ENCODE results near the gene FABP3.

Gene FABP3

DNA sequence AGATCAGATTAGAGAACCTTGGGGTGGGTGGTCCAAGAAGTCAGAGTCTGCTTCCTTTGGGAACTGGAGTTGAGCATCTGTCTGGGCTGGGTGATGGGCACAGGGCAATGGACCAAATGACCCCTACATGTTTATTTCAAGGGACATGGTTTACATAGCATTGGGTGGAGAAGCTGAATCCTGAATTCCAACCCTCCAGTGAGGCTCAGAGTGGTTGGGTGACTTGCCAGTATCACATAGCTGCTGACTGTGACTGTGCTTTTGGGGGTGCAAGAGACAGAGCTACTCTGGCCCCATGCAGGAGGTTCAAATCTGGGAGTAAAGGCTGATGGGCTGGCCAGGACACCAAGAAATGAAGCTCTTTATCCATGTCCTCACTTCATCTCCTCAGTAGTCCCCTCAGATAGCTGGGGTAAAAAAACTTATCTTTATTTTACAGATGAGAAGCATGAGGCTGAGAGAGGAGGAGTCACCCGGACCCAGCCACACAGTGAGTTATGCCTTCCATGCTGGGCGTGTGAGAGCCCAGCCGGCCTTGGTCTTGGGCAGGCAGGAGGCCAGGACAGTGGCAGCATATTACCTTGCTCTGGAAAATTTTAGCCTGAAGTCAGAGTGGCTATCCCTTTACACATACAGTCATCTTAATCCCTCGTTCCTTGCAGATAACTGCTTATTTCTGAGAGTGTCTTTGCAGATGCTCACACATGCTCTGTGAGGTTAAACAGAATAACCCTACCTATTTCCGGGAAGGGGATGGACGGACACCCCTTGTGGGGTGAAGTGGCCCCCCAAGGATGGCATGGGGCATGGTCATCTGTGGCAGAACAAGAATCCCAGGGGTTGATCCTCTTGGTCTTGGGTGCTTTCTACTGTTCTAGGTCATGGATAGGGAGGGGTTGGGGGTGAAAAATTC is 37.3 kb upstream of the FABP3 start:
- Histone ChIP-seq H3K4me3 (no peak overlapping the region), H3K27ac (no peak overlapping the region)
- DNase-seq (ENCODE audit: low spot score), result no peak
- TF ChIP-seq, protein P1, sequence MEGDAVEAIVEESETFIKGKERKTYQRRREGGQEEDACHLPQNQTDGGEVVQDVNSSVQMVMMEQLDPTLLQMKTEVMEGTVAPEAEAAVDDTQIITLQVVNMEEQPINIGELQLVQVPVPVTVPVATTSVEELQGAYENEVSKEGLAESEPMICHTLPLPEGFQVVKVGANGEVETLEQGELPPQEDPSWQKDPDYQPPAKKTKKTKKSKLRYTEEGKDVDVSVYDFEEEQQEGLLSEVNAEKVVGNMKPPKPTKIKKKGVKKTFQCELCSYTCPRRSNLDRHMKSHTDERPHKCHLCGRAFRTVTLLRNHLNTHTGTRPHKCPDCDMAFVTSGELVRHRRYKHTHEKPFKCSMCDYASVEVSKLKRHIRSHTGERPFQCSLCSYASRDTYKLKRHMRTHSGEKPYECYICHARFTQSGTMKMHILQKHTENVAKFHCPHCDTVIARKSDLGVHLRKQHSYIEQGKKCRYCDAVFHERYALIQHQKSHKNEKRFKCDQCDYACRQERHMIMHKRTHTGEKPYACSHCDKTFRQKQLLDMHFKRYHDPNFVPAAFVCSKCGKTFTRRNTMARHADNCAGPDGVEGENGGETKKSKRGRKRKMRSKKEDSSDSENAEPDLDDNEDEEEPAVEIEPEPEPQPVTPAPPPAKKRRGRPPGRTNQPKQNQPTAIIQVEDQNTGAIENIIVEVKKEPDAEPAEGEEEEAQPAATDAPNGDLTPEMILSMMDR (IDR thresholded peaks at IDR 0.05), result no peak

DNA sequence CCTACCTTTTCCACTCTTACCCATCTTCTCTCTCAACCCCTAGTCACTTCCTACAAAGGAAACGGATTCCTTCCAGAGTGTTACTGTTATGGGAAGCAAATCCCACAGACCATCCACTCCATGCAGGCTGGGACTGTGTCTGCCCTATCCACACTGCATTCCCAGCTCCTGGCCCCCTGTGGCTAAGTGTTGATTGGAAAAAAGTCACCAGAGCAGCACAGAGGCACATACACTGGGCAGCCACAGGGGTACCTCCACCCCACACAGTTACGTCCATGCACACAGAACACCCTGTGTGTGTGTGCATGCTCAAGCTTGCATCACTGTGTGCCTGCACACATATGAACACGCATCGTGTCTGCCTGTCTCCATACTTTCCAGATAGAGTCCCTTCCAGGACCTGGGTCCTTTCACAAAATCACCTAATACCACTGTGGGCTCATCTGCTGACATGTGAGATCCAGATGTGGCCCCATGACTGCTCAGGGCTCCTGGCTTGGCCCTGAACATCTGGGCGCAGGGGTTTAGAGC is 36.0 kb upstream of the FABP3 start:
- no peak overlapping the region for H3K4me3 ChIP-seq
- TF ChIP-seq, protein P1 (IDR thresholded peaks at IDR 0.05), result no peak

DNA sequence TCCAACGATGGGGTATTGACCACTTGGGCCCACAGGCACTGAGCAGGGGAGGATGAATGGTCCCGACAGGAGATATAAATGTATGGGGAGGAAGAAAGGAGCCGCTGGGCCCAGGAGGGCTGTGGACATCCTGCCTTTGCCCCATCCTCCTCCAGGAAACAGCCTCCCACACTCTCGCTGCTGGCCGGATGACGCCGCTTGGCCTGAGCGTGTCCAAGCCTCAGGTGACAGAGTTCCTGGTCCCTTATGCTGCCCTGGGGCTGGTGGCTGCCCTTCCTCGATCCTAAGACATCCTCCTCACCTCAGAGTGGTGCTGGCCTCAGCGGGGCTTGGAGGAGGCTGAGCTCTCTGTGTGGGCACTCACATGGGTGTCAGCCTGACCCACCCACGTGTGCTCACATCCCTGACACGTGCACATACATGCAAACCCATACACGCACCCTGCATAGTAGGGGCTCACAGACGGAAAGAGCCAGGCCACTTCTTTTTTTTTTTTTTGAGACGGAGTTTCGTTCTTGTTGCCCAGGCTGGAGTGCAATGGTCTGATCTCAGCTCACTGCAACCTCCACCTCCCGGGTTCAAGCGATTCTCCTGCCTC is 34.3 kb upstream of the FABP3 start:
- TF ChIP-seq, protein P1 (IDR thresholded peaks at IDR 0.05), result no peak
- no peak for DNase-seq (ENCODE audit: low spot score)

More for the DNA sequence above, 36.0 kb upstream of the FABP3 start:
- DNase-seq (ENCODE audit: low spot score), result no peak
- no peak overlapping the region for H3K27ac ChIP-seq

DNA sequence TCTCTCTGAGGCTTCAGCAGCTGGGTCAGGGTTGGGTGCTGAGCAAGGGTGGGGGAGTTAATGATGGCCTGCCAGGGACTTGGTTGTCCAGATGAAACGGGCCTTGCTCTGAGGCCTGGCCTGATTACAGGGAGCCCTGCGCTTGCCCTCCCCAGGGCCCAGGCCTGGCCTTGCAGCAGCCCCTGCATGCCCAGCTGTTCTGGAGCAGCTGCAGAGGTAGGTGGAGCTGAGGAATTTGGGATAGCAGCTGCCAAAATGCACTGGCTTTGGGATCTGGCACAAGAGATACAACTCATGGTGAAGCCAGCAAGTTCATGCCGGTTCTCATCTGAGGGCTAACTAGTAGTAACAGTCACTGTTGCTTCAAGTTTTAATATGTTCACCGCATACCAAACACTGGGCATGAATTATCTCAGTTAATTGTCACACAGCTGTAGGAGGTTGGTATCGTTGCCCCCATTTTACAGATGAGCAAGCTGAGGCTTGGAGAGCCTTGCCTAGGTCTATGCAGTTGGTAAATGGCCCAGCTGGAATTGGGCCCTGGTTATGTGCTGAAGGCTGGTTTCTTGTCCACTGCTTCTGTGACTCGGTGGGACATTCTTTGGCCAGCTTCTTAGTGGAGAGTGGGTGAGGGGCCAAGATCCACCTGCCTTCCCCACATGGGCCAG is 32.8 kb upstream of the FABP3 start:
- no peak for DNase-seq (ENCODE audit: low spot score)
- Histone ChIP-seq H3K4me3 (no peak overlapping the region), H3K27ac (no peak overlapping the region)
- TF ChIP-seq, protein P1 (IDR thresholded peaks at IDR 0.05), result no peak

More for the DNA sequence above, 34.3 kb upstream of the FABP3 start:
- Histone ChIP-seq H3K4me3 (no peak overlapping the region), H3K27ac (no peak overlapping the region)

DNA sequence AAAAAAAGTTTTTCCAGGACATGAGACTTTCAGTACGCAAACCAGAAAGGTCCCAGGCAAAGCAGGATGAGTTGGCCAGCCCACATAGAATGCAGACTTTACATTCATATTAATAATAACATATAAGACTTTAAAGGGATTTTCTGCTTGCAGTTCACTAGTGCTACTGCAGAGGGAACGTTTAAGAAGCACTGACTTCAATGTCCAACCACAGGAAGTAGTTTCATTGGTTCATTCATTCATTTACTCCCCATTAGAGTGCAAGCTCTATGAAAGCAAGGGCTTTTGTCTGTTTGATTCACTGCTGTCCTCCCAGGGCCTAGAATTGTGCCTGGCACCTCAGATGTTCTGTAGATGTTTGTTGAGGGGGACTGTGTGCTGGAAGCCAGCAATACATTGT is 28.4 kb upstream of the FABP3 start:
- Histone ChIP-seq H3K4me3 (no peak overlapping the region), H3K27ac (no peak overlapping the region)
- TF ChIP-seq, protein P1 (IDR thresholded peaks at IDR 0.05), result no peak
- no peak for DNase-seq (ENCODE audit: low spot score)

DNA sequence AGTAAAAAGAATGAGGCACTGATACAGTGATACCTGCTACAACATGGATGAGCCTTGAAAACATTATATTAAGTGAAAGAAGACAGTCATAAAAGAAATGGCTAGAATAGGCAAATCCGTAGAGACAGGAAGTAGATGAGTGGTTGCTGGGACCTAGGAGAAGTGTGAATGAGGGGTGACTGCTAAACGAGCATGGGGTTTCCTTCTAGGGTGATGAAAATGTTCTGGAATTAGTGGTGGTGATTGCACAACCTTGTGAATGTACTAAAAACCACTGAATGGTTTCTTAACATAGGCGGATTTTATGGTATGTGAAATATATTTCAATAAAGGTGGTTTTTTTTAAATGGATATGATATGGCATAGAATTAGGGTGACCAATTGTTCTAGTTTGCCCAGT is 27.5 kb upstream of the FABP3 start:
- TF ChIP-seq, protein P1 (IDR thresholded peaks at IDR 0.05), result no peak
- Histone ChIP-seq H3K27ac (no peak overlapping the region), H3K4me3 (no peak overlapping the region)
- no peak for DNase-seq (ENCODE audit: low spot score)

All from coronary artery (tissue), 2 donors.